ENCODE measurements around the gene SSUH2. TPM values are rescaled to one million over a fixed set of nuclear protein-coding genes. Genes with fewer than 3 reads are reported as not detected.

Gene SSUH2
- total and polyA plus RNA-seq, 2 experiments from 2014 or later = 0.73 to 2.3 TPM

DNA sequence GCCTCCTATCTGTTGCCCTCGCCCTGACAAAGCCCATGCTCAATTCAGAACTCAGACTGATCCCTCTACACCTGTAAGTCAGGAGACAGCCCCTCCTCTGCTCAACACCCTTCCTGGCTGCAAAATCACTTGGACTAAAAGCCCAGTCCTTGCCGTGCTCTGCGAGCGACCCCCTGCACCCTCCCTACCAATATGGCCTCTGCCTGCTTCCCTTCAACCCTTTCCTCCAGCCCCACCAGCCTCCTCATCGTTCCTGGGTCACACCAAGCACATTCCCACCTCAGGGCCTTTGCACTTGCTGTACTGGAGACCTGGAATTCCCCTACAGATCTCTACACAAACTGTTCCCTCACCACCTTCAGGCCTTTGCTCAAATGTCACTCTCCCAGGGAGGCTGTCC, 5.2 kb upstream of the SSUH2 start:
- H3K27ac ChIP-seq (ENCODE audit: low read depth) = no peak overlapping the region
- DNase-seq (ENCODE audit: low spot score) = no peak
- no peaks in the 10 kb centered on the region for H3K27me3 ChIP-seq (ENCODE audit: insufficient read depth)
- H3F3A ChIP-seq (replicated peaks; ENCODE audit: low read depth) = no peaks in the 10 kb centered on the region
- H3K4me1 ChIP-seq (ENCODE audit: insufficient read depth) = no peaks in the 10 kb centered on the region
- no peak for ATAC-seq
- H3K27ac Mint-ChIP-seq = no peak overlapping the region
- H2AFZ ChIP-seq = no peak overlapping the region
- H3K27me3 Mint-ChIP-seq (ENCODE audit: insufficient read depth, low read depth, poor library complexity) = peaks cover 10% of the 10 kb centered on the region
- H3K4me2 ChIP-seq = no peak overlapping the region
- H3K4me3 ChIP-seq = no peak overlapping the region
- H3K4me3 Mint-ChIP-seq = no peak overlapping the region
- H4K20me1 ChIP-seq (replicated peaks; ENCODE audit: insufficient read depth) = no peaks in the 10 kb centered on the region
- no peaks in the 10 kb centered on the region; the same call in 2 of the 3 replicates for H3K4me1 Mint-ChIP-seq
- no peaks in the 10 kb centered on the region for H3K9me2 ChIP-seq (ENCODE audit: insufficient read depth)
- no peaks in the 10 kb centered on the region for H3K36me3 ChIP-seq (ENCODE audit: insufficient read depth)
- no peaks in the 10 kb centered on the region; the same call in 2 of the 3 replicates for H3K36me3 Mint-ChIP-seq (ENCODE audit: low read depth)
- TF ChIP-seq STAT1 (IDR thresholded peaks at IDR 0.05; ENCODE audit: unreplicated experiment) (no peak), EZH2phosphoT487 (IDR thresholded peaks at IDR 0.05; ENCODE audit: unreplicated experiment) (no peak), NANOG (IDR thresholded peaks at IDR 0.05; ENCODE audit: borderline replicate concordance) (no peak), ZNF331 (CRISPR knock-in tag; IDR thresholded peaks at IDR 0.05; ENCODE audit: low read depth) (no peak), ETS1 (IDR thresholded peaks at IDR 0.05) (no peak)
- TF ChIP-seq, protein P1, sequence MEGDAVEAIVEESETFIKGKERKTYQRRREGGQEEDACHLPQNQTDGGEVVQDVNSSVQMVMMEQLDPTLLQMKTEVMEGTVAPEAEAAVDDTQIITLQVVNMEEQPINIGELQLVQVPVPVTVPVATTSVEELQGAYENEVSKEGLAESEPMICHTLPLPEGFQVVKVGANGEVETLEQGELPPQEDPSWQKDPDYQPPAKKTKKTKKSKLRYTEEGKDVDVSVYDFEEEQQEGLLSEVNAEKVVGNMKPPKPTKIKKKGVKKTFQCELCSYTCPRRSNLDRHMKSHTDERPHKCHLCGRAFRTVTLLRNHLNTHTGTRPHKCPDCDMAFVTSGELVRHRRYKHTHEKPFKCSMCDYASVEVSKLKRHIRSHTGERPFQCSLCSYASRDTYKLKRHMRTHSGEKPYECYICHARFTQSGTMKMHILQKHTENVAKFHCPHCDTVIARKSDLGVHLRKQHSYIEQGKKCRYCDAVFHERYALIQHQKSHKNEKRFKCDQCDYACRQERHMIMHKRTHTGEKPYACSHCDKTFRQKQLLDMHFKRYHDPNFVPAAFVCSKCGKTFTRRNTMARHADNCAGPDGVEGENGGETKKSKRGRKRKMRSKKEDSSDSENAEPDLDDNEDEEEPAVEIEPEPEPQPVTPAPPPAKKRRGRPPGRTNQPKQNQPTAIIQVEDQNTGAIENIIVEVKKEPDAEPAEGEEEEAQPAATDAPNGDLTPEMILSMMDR (conservative IDR thresholded peaks at IDR 0.05; ENCODE audit: low read depth in 2 of 2) = no peak
- H3K79me2 ChIP-seq (replicated peaks; ENCODE audit: insufficient read depth) = no peaks in the 10 kb centered on the region
- H3K9me3 Mint-ChIP-seq = peaks cover 6% of the 10 kb centered on the region; the same call in 1 of the 3 replicates

GRCh38 chr3:8648909-8649741, 4.5 kb upstream of the SSUH2 start:
- TF ChIP-seq ETS1 (IDR thresholded peaks at IDR 0.05) = no peak
- H3K9me2 ChIP-seq (ENCODE audit: insufficient read depth) = no peaks in the 10 kb centered on the region
- H3K27ac ChIP-seq (ENCODE audit: low read depth) = no peak overlapping the region
- H4K20me1 ChIP-seq (replicated peaks; ENCODE audit: insufficient read depth) = no peaks in the 10 kb centered on the region
- no peak overlapping the region for H3K4me2 ChIP-seq
- Mint-ChIP-seq H3K27ac (no peak overlapping the region), H3K4me3 (no peak overlapping the region), H3K9me3 (peaks cover 1% of the 10 kb centered on the region; the same call in 1 of the 3 replicates), H3K4me1 (no peaks in the 10 kb centered on the region; the same call in 2 of the 3 replicates), H3K27me3 (ENCODE audit: insufficient read depth, low read depth, poor library complexity) (peaks cover 10% of the 10 kb centered on the region), H3K36me3 (ENCODE audit: low read depth) (no peaks in the 10 kb centered on the region; the same call in 2 of the 3 replicates)
- H3K27me3 ChIP-seq (ENCODE audit: insufficient read depth) = no peaks in the 10 kb centered on the region
- no peak overlapping the region for H3K4me3 ChIP-seq
- no peaks in the 10 kb centered on the region for H3K36me3 ChIP-seq (ENCODE audit: insufficient read depth)
- H3F3A ChIP-seq (replicated peaks; ENCODE audit: low read depth) = no peaks in the 10 kb centered on the region
- no peaks in the 10 kb centered on the region for H3K4me1 ChIP-seq (ENCODE audit: insufficient read depth)
- DNase-seq (ENCODE audit: low spot score) (no peak), ATAC-seq (no peak)
- no peak overlapping the region for H2AFZ ChIP-seq
- H3K79me2 ChIP-seq (replicated peaks; ENCODE audit: insufficient read depth) = no peaks in the 10 kb centered on the region
